Ecto neural progenitor cell (in vitro differentiated cells): ENCODE data around the gene DCDC2.
"Not testable (repeated sequence)": the region's sequence is repeated elsewhere in the genome, so short reads cannot be mapped to it uniquely, and the experiment has no call there.

Experiments used
- DNase-seq: peaks from one replicate; pipeline ENCODE4 v3.0.0-alpha.2; 2018; ENCODE audit warnings: low spot score

The DCDC2 gene

GRCh38 chr6:24257282-24257681, 100.6 kb downstream of the DCDC2 start:
- DNase-seq: no peak

- DNase-seq: no peak
These were observed 102.2 kb downstream of the DCDC2 start for GRCh38 chr6:24255676-24256075.

GRCh38 chr6:24253360-24253759, 104.5 kb downstream of the DCDC2 start:
- DNase-seq: no peak

GRCh38 chr6:24252280-24252679, 105.6 kb downstream of the DCDC2 start:
- DNase-seq: no peak

- DNase-seq: no peak
These were observed 106.5 kb downstream of the DCDC2 start for GRCh38 chr6:24251339-24251738.

- DNase-seq: no peak
These were observed 107.9 kb downstream of the DCDC2 start for GRCh38 chr6:24249926-24250325.

- no peak for DNase-seq
These were observed 112.6 kb downstream of the DCDC2 start for GRCh38 chr6:24245275-24245674.

- DNase-seq: no peak
These were observed 114.9 kb downstream of the DCDC2 start for GRCh38 chr6:24242924-24243323.

GRCh38 chr6:24241779-24242178, 116.1 kb downstream of the DCDC2 start:
- not testable (repeated sequence) for DNase-seq

GRCh38 chr6:24240943-24241342, 116.9 kb downstream of the DCDC2 start:
- no peak for DNase-seq

- no peak for DNase-seq
These were observed 117.4 kb downstream of the DCDC2 start for GRCh38 chr6:24240380-24240928.

GRCh38 chr6:24238700-24239099, 119.2 kb downstream of the DCDC2 start:
- DNase-seq: no peak

GRCh38 chr6:24236779-24237178, 121.1 kb downstream of the DCDC2 start:
- DNase-seq: not testable (repeated sequence)

- DNase-seq: no peak
These were observed 123.9 kb downstream of the DCDC2 start for GRCh38 chr6:24233813-24234442.

- no peak for DNase-seq
These were observed 126.4 kb downstream of the DCDC2 start for GRCh38 chr6:24231438-24231977.

GRCh38 chr6:24229696-24230405, 128.0 kb downstream of the DCDC2 start:
- DNase-seq: no peak

- DNase-seq: no peak
These were observed 129.1 kb downstream of the DCDC2 start for GRCh38 chr6:24228681-24229255.

GRCh38 chr6:24228123-24228522, 129.7 kb downstream of the DCDC2 start:
- DNase-seq: no peak

- no peak for DNase-seq
These were observed 130.3 kb downstream of the DCDC2 start for GRCh38 chr6:24227556-24227955.

GRCh38 chr6:24226541-24226940, 131.3 kb downstream of the DCDC2 start:
- no peak for DNase-seq

- DNase-seq: no peak
These were observed 132.0 kb downstream of the DCDC2 start for GRCh38 chr6:24225838-24226237.

GRCh38 chr6:24223115-24223919, 134.5 kb downstream of the DCDC2 start:
- no peak for DNase-seq
